ENCODE results near the gene RAX2.

- TF ChIP-seq CTCF (IDR thresholded peaks at IDR 0.05; ENCODE audit: poor library complexity), result no peak
- TF ChIP-seq EZH2 (IDR thresholded peaks at IDR 0.05; ENCODE audit: borderline replicate concordance), result peak; percentile 0
These were observed 12.8 kb upstream of the RAX2 start for GRCh38 chr19:3784607-3785450.

All from hepatocyte (in vitro differentiated cells).